Measurements from ENCODE around the gene EML1. TPM values are rescaled to one million over a fixed set of nuclear protein-coding genes. Genes with fewer than 3 reads are reported as not detected.

EML1 gene
- total and polyA plus RNA-seq, 2 experiments from 2014 or later, result 16.6 to 16.9 TPM

GRCh38 chr14:99876406-99876805 lies 83.2 kb downstream of the EML1 start:
- DNase-seq (ENCODE audit: low read depth in 1 of 2, low spot score in 1 of 2), result no peak
- H3K36me3 ChIP-seq, result no peaks in the 10 kb centered on the region
- peaks cover 13% of the 10 kb centered on the region for H3K4me1 ChIP-seq (ENCODE audit: low read depth)

GRCh38 chr14:99878563-99878962 lies 85.3 kb downstream of the EML1 start:
- TF ChIP-seq CTCF (IDR thresholded peaks at IDR 0.05; ENCODE audit: low read depth, low read length), result no peak
- Histone ChIP-seq H3K36me3 (no peaks in the 10 kb centered on the region), H3K27ac (no peak overlapping the region), H3K27me3 (peaks cover 7% of the 10 kb centered on the region), H3K9me3 (ENCODE audit: low read depth) (no peaks in the 10 kb centered on the region), H3K4me3 (no peak overlapping the region), H3K4me1 (ENCODE audit: low read depth) (peaks cover 13% of the 10 kb centered on the region)
- DNase-seq (ENCODE audit: low read depth in 1 of 2, low spot score in 1 of 2), result no peak

More at GRCh38 chr14:99876406-99876805, 83.2 kb downstream of the EML1 start:
- Histone ChIP-seq H3K27me3 (peaks cover 7% of the 10 kb centered on the region), H3K4me3 (no peak overlapping the region), H3K27ac (no peak overlapping the region), H3K9me3 (ENCODE audit: low read depth) (no peaks in the 10 kb centered on the region)
- TF ChIP-seq CTCF (IDR thresholded peaks at IDR 0.05; ENCODE audit: low read depth, low read length), result no peak

DNA sequence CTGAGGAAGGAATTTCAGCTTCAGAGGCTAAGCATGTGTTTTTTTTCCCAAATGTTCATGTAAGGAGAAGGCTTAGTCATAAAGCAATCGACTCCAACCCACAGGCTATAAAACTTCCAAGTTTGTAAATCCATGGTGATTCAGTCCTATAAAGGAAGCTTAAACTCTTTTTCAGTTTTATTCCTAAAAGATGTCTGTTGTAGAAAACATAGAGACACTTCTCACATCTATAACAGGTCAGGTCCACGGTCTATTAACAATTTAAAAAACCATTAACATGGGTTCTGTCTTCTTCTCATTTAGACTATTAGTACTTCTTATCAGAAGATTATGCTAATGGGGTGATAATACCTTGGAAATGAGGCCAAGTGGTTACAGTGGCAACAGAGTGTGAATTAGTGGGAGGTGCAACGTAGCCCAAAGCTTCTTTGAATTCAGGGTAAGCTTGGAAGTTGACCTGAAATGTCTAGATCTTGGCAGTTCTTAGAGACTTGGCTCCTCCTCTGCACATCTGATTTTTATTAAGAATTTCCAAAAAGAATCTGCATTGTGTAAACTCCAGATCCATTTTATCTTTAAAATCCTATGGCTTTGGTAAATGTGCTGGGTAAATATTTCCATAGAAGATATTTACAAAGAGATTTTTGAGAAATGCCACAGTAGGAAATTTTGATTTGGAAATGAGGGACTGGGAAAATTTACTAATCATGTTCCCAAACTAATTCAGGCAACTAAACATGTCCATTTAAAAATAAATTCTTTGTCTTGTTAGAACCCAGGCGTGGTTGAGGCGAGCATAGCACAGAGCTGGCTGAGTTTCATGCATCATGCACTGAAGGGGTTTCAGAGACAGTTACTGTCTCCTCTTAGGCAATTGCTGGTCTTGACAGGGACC lies 86.4 kb downstream of the EML1 start:
- peaks cover 13% of the 10 kb centered on the region for H3K4me1 ChIP-seq (ENCODE audit: low read depth)
- no peaks in the 10 kb centered on the region for H3K36me3 ChIP-seq
- no peak overlapping the region for H3K27ac ChIP-seq
- no peaks in the 10 kb centered on the region for H3K9me3 ChIP-seq (ENCODE audit: low read depth)
- no peak for TF ChIP-seq CTCF (IDR thresholded peaks at IDR 0.05; ENCODE audit: low read depth, low read length)
- peaks cover 7% of the 10 kb centered on the region for H3K27me3 ChIP-seq
- H3K4me3 ChIP-seq, result no peak overlapping the region
- DNase-seq (ENCODE audit: low read depth in 1 of 2, low spot score in 1 of 2), result peak in 1 of 2 donors; percentile 70

DNA sequence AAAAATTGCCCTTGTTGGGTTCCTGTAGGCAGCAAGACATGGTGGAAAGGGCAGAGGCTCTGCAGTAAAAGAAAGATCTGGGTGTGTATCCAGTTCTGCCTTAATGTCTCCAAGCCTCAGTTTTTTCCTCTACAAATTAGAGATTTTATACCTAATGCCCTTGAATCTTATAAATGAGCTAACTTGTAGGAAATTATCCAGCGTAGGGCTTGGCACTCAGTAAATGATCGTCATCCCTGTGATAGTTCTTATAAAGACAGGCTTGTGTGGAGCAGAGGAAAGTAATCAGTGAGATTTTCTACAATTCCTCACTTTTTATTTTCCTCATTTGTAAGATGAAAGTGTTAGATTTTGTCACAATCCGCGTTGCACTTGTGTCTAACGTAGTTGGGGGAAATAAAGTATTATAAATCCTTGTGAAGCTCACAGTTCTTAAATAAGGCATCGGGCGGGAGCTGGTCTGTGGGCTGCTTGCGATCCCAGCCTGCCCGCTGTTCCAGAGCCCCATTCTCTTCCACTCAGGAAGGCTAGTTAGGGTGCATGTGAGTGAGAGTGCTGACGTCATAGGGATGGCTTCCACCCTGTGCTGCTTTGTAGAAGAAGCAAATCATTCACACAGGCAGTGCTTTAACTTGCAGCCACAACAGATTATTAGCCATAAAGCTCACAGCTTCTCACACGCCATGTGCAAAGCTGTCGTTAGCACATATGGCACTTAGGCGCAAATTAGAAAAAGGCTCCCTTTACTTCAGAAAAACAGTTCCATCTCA lies 87.6 kb downstream of the EML1 start:
- H3K27me3 ChIP-seq, result peaks cover 7% of the 10 kb centered on the region
- H3K9me3 ChIP-seq (ENCODE audit: low read depth), result no peaks in the 10 kb centered on the region
- no peak overlapping the region for H3K27ac ChIP-seq
- no peak overlapping the region for H3K4me3 ChIP-seq
- TF ChIP-seq CTCF (IDR thresholded peaks at IDR 0.05; ENCODE audit: low read depth, low read length), result no peak
- DNase-seq (ENCODE audit: low read depth in 1 of 2, low spot score in 1 of 2), result no peak
- peaks cover 7% of the 10 kb centered on the region for H3K4me1 ChIP-seq (ENCODE audit: low read depth)
- no peaks in the 10 kb centered on the region for H3K36me3 ChIP-seq

DNA sequence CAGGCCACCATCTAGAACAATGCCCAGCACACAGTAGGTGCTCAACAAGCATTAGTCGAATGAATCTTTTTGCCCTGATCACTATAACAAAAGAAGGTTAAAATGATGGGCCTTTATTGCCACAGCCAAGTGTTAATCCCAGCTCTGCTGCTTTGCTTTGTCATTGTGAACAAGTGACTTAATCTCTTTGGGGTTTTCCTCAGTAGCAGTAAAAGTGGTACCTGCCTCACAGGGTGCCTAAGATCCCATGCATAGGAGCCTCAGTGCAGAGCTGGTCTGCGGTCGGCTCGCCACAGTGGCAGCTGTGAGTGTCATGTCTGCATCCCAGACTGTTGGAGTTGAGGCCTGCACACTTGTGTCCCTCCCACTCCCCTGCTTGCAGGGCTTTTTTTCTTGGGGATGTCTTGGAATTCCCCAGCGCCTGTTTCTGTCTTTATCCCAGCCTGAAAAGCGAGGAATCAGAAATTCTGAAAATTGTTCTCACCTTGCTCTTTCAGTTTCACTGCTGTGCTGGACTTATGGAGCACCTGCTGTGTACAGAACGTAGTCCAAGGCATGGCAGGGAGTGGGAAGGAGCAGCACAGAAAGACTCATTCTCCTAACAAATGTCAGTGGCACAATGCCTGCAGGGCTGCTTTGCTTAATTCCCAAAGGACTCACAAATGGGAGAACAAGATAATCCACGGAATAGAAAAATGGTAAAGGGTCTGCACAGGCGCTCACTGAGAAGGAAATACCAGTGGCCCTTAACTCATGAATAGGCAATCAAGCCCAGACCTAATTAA lies 90.8 kb downstream of the EML1 start:
- TF ChIP-seq CTCF (IDR thresholded peaks at IDR 0.05; ENCODE audit: low read depth, low read length), result no peak
- H3K9me3 ChIP-seq (ENCODE audit: low read depth), result no peaks in the 10 kb centered on the region
- no peak overlapping the region for H3K4me3 ChIP-seq
- peaks cover 7% of the 10 kb centered on the region for H3K27me3 ChIP-seq
- peaks cover 10% of the 10 kb centered on the region for H3K4me1 ChIP-seq (ENCODE audit: low read depth)
- no peak overlapping the region for H3K27ac ChIP-seq
- H3K36me3 ChIP-seq, result no peaks in the 10 kb centered on the region
- no peak for DNase-seq (ENCODE audit: low read depth in 1 of 2, low spot score in 1 of 2)
